Stimulated activated CD4-positive, alpha-beta T cell treated with anti-CD3 and anti-CD28 coated beads, Interleukin-2, amount 100 ng/mL, for 4 hours (primary cell): ENCODE measurements around the gene ZFTA.
"Not testable (repeated sequence)": the region's sequence is repeated elsewhere in the genome, so short reads cannot be mapped to it uniquely, and the experiment has no call there.

Experiments used
- DNase-seq: peaks from one replicate; pipeline ENCODE4 v3.0.0-alpha.2; 2020; ENCODE audit warnings: low read depth

ZFTA gene

GRCh38 chr11:63768237-63769041 lies at the start of gene ZFTA:
Gene ZFTA (minus strand): TSS chr11:63768775. CDS start chr11:63768622, 153 bp downstream.
- peak; percentile 32 for DNase-seq

- DNase-seq = no peak
These were observed 49.4 kb upstream of the ZFTA start for GRCh38 chr11:63817758-63818498.

- no peak for DNase-seq
These were observed 48.2 kb upstream of the ZFTA start for GRCh38 chr11:63816732-63817131.

- no peak for DNase-seq
These were observed 47.6 kb upstream of the ZFTA start for GRCh38 chr11:63816166-63816565.

- no peak for DNase-seq
These were observed 45.8 kb upstream of the ZFTA start for GRCh38 chr11:63814383-63814736.

GRCh38 chr11:63813563-63814382 lies 45.2 kb upstream of the ZFTA start:
- no peak for DNase-seq

GRCh38 chr11:63813035-63813562 lies 44.5 kb upstream of the ZFTA start, which contains the start of gene SPINDOC:
Gene SPINDOC (plus strand): TSS chr11:63813456. CDS start chr11:63813687, 231 bp downstream.
- DNase-seq = peak; percentile 41

GRCh38 chr11:63811522-63811921 lies 42.9 kb upstream of the ZFTA start:
- DNase-seq = no peak

- DNase-seq = not testable (repeated sequence)
These were observed 41.8 kb upstream of the ZFTA start for GRCh38 chr11:63810383-63810782.

GRCh38 chr11:63805844-63806415 lies 37.4 kb upstream of the ZFTA start:
- DNase-seq = no peak

- DNase-seq = no peak
These were observed 35.7 kb upstream of the ZFTA start for GRCh38 chr11:63804259-63804658.

- DNase-seq = no peak
These were observed 34.3 kb upstream of the ZFTA start for GRCh38 chr11:63802637-63803414.

GRCh38 chr11:63800921-63801320 lies 32.3 kb upstream of the ZFTA start:
- no peak for DNase-seq

GRCh38 chr11:63795066-63795465 lies 26.5 kb upstream of the ZFTA start:
- DNase-seq = no peak

- DNase-seq = no peak
These were observed 24.6 kb upstream of the ZFTA start for GRCh38 chr11:63793161-63793560.

- no peak for DNase-seq
These were observed 23.1 kb upstream of the ZFTA start for GRCh38 chr11:63791495-63792167.

GRCh38 chr11:63785823-63786222 lies 17.2 kb upstream of the ZFTA start:
- DNase-seq = no peak

- no peak for DNase-seq
These were observed 15.5 kb upstream of the ZFTA start for GRCh38 chr11:63783925-63784592.

- DNase-seq = no peak
These were observed 14.2 kb upstream of the ZFTA start for GRCh38 chr11:63782749-63783148.

GRCh38 chr11:63779039-63779438 lies 10.5 kb upstream of the ZFTA start:
- DNase-seq = no peak
